HG03097 (cell line): ENCODE results near the gene ACTN2.

Experiments used
- ATAC-seq: cut with Tn5 transposase; IDR thresholded peaks from one replicate; pipeline ENCODE4 v1.9.1; 2021; ENCODE audit not compliant: unreplicated experiment, low FRiP score

The ACTN2 gene

GRCh38 chr1:236812334-236813030 is 126.2 kb downstream of the ACTN2 start:
- ATAC-seq = no peak
